Esophagus squamous epithelium (tissue), 5 donors: ENCODE measurements around the gene DYRK1B. TPM values are rescaled to one million over a fixed set of nuclear protein-coding genes. Genes with fewer than 3 reads are reported as not detected.

Experiments
- DNase-seq: peaks from one replicate; lab custom pipeline; 2025; lab: John Stamatoyannopoulos, UW
- H3K27ac ChIP-seq, 4 donors: fragments of 200-600 bp; sonication (generic); one replicate each; pipeline ENCODE4 v1.5.1; 2016 to 2019; ENCODE audit warnings: mild to moderate bottlenecking in 1 of 4
- H3K27me3 ChIP-seq, 4 donors: fragments of 200-600 bp; sonication (generic); 1 replicate in 3 of 4; 2 replicates in 1 of 4; pipeline versions ENCODE4 v1.5.1 to v1.6.0; 2017 to 2021; ENCODE audit warnings: antibody characterized with exemption in 1 of 4
- H3K36me3 ChIP-seq, 3 donors: fragments of 200-600 bp; sonication (generic); one replicate each; pipeline ENCODE4 v1.5.1; 2016 to 2019
- H3K4me1 ChIP-seq, 3 donors: fragments of 200-600 bp; sonication (generic); one replicate each; pipeline ENCODE4 v1.5.1; 2017 to 2019
- H3K4me3 ChIP-seq, 4 donors: fragments of 200-600 bp; sonication (generic); 1 replicate in 3 of 4; 2 replicates in 1 of 4; pipeline ENCODE4 v1.5.1; 2016 to 2019; ENCODE audit warnings: mild to moderate bottlenecking in 2 of 4, moderate library complexity in 1 of 4
- H3K9me3 ChIP-seq, 3 donors: fragments of 200-600 bp; sonication (generic); one replicate each; pipeline ENCODE4 v1.5.1; 2016 to 2019
- CTCF ChIP-seq, 6 experiments: fragments of 450-650 bp in 4 of 6; fragments of 200-600 bp in 2 of 6; sonication (generic) in 2 of 6; IDR thresholded peaks; one replicate each; pipeline ENCODE4 v1.5.1; 2016 to 2019; ENCODE audit warnings: antibody characterized with exemption in 6 of 6, mild to moderate bottlenecking in 4 of 6, moderate library complexity in 4 of 6
- POLR2A ChIP-seq, 4 donors: fragments of 450-650 bp; IDR thresholded peaks; one replicate each; pipeline ENCODE4 v1.6.1; 2017; ENCODE audit warnings: antibody characterized with exemption in 4 of 4, mild to moderate bottlenecking in 4 of 4, moderate library complexity in 3 of 4
- WGBS, 2 donors: methylation state at CpG; one replicate each; pipeline ENCODE4 v1.1.5; 2018; 5-methylcytosine and 5-hydroxymethylcytosine counted together
- intact Hi-C: fragments of 100-400 bp; cut with DNase I; formaldehyde crosslinking; loops from one replicate; pipeline ENCODE4 v1.15.0; 2022
- total RNA-seq, 4 donors: library from RNA; depleted of rRNA; stranded (reverse); fragments of >200 nt; gene quantifications; one replicate each; pipeline ENCODE4 v1.1.0, GENCODE V29; 2016
- donor health status: DM: yes; HTN: yes; CAD: no.

Gene DYRK1B
- total RNA-seq, 4 donors from 2014 or later, result 3.9 to 12.6 (median 6.3) TPM

- Histone ChIP-seq H3K4me3 (no peak overlapping the region), H3K9me3 (no peaks in the 10 kb centered on the region), H3K36me3 (no peaks in the 10 kb centered on the region), H3K27me3 (peaks cover 0 to 2% (median 0%) of the 10 kb centered on the region in 4 donors), H3K4me1 (no peaks in the 10 kb centered on the region), H3K27ac (no peak overlapping the region)
- intact Hi-C loops, result no loop called here
- TF ChIP-seq CTCF (IDR thresholded peaks at IDR 0.05) (no peak), POLR2A (IDR thresholded peaks at IDR 0.05) (no peak)
- WGBS, 2 donors, result 48 to 80% methylated on average over 4 to 8 of the region's 16 CpGs
- no peak for DNase-seq
These were observed 36.4 kb upstream of the DYRK1B start for GRCh38 chr19:39870171-39870971.

- H3K27me3 ChIP-seq, result no peaks in the 10 kb centered on the region
- DNase-seq, result no peak
- intact Hi-C loops, result no loop called here
- no peak overlapping the region for H3K27ac ChIP-seq
- 84 to 89% methylated on average over 6 of the region's 6 CpGs for WGBS, 2 donors
- H3K36me3 ChIP-seq, result no peaks in the 10 kb centered on the region
- H3K4me1 ChIP-seq, result no peaks in the 10 kb centered on the region
- no peak for TF ChIP-seq POLR2A (IDR thresholded peaks at IDR 0.05)
- TF ChIP-seq CTCF (IDR thresholded peaks at IDR 0.05), result no peak
- no peak overlapping the region for H3K4me3 ChIP-seq
- H3K9me3 ChIP-seq, result no peaks in the 10 kb centered on the region
These were observed 34.0 kb upstream of the DYRK1B start for GRCh38 chr19:39867952-39868351.

DNA sequence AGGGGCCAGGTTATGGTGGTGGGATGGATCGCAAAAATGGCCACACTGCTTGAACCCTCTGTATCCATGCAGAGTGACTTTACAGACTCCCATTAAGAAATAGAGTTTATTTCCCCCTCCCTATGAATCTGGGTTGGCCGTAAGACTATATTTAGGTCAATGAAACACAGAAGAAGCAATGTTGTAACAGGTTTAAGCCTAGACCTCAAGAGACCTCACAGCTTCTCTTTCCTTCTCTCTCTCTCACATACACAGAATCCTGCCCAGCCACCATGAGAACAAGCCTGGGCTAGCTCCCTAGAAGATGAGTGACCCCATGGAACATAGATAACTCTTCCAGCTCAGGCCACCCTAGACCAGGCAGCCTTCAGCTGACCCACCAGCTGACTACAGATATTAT is 33.2 kb upstream of the DYRK1B start:
- no peak for DNase-seq
- no peak for TF ChIP-seq CTCF (IDR thresholded peaks at IDR 0.05)
- TF ChIP-seq POLR2A (IDR thresholded peaks at IDR 0.05), result no peak
- Histone ChIP-seq H3K27me3 (no peaks in the 10 kb centered on the region), H3K27ac (no peak overlapping the region), H3K4me1 (no peaks in the 10 kb centered on the region), H3K36me3 (no peaks in the 10 kb centered on the region), H3K4me3 (no peak overlapping the region), H3K9me3 (no peaks in the 10 kb centered on the region)
- 90 to 92% methylated on average over 2 of the region's 2 CpGs for WGBS, 2 donors
- intact Hi-C loops, result no loop called here

GRCh38 chr19:39865953-39866352 is 32.0 kb upstream of the DYRK1B start:
- 86 to 90% methylated on average over 5 of the region's 5 CpGs for WGBS, 2 donors

More at GRCh38 chr19:39865953-39866352, 32.0 kb upstream of the DYRK1B start:
- intact Hi-C loops, result no loop called here
- Histone ChIP-seq H3K9me3 (no peaks in the 10 kb centered on the region), H3K27ac (no peak overlapping the region), H3K4me3 (no peak overlapping the region), H3K36me3 (no peaks in the 10 kb centered on the region), H3K4me1 (no peaks in the 10 kb centered on the region), H3K27me3 (no peaks in the 10 kb centered on the region)
- no peak for DNase-seq
- no peak for TF ChIP-seq POLR2A (IDR thresholded peaks at IDR 0.05)
- TF ChIP-seq CTCF (IDR thresholded peaks at IDR 0.05), result no peak
